Stimulated activated naive CD8-positive, alpha-beta T cell treated with anti-CD3 and anti-CD28 coated beads, Interleukin-15, Interleukin-2, amounts not matched to agents 100 ng/mL and 50 ng/mL, for 24 hours (primary cell): ENCODE results near the gene MSI2.

Source experiments
- H3K27ac Mint-ChIP-seq: one replicate; pipeline ENCODE4 v1.8.0; 2021; ENCODE audit warnings: mild to moderate bottlenecking, mixed read lengths
- H3K27me3 Mint-ChIP-seq: one replicate; pipeline ENCODE4 v1.8.0; 2021; ENCODE audit warnings: mixed read lengths
- H3K36me3 Mint-ChIP-seq: one replicate; pipeline ENCODE4 v1.8.0; 2021; ENCODE audit warnings: low read depth, mixed read lengths
- H3K4me1 Mint-ChIP-seq: one replicate; pipeline ENCODE4 v1.8.0; 2021; ENCODE audit warnings: low read depth, mixed read lengths
- H3K4me3 Mint-ChIP-seq: one replicate; pipeline ENCODE4 v1.8.0; 2021; ENCODE audit warnings: mild to moderate bottlenecking, mixed read lengths
- H3K9me3 Mint-ChIP-seq: one replicate; pipeline ENCODE4 v1.8.0; 2021; ENCODE audit warnings: mixed read lengths

The MSI2 gene

DNA sequence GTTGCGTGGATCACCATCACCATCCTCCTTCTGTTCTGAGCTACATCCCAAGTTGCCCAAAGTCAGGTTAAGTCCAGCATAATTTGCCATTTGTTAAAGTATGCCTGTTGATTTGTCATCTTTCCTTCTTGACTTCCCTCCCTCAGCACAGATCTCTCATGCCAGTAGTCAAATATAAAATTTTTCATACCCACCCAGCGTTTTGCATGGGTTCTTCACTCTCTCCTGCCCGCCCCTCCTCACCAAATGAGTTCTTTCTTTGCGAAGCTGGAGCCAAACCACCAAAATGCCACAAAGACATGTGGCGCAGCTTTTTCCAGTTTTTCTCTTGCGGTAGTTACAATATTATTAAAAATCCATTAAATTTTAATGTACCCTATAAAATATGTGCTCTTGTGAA is 167.2 kb downstream of the MSI2 start:
- H3K27ac Mint-ChIP-seq: peak overlapping the region; percentile 19

DNA sequence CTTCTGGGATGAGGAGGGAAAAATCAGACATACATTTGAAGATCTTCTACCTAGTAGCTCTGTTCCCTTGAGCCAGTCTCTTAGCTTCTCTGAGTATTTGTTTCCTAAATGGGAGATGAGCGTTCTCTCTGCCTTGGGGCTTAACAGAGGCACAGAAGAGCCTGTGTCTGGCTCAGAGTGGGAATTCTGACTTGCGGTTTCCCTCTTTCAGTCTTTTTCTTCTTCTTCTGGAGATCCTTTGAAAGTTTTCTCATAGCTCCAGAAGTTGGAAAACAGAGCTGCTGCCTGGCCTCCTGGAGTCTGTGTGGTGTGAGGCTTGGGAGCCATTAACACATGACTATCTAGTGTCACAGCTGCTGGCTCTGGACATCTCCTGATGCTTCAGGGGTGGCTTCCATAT is 167.9 kb downstream of the MSI2 start:
- H3K36me3 Mint-ChIP-seq: peaks cover 9% of the 10 kb centered on the region
- H3K4me3 Mint-ChIP-seq: no peak overlapping the region

More for the DNA sequence above, 167.2 kb downstream of the MSI2 start:
- Mint-ChIP-seq H3K4me3 (no peak overlapping the region), H3K4me1 (peaks cover 57% of the 10 kb centered on the region), H3K9me3 (no peaks in the 10 kb centered on the region), H3K36me3 (peaks cover 9% of the 10 kb centered on the region), H3K27me3 (no peaks in the 10 kb centered on the region)

GRCh38 chr17:57424777-57425188 is 168.5 kb downstream of the MSI2 start:
- no peak overlapping the region for H3K4me3 Mint-ChIP-seq

More for the DNA sequence above, 167.9 kb downstream of the MSI2 start:
- Mint-ChIP-seq H3K4me1 (peaks cover 51% of the 10 kb centered on the region), H3K9me3 (no peaks in the 10 kb centered on the region), H3K27ac (no peak overlapping the region), H3K27me3 (no peaks in the 10 kb centered on the region)

DNA sequence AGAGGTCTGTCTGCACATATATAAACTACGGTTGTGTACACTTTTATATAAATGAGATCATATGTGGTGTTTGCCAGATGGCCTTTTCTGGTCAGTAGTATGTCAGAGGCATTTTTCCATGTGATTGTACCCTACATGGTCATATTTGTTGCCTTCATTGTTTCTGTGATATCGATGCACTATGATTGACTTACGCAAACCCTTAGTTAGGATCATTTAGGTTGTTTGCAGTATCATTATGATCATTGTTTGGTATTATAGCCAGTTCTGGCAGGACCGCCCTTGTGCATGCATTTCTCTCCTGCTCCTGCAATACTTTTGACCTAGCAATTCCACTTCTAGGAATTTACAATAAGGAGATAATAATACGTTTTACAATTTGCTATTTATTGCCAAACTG is 169.1 kb downstream of the MSI2 start:
- H3K27ac Mint-ChIP-seq: peak overlapping the region; percentile 56
- H3K4me1 Mint-ChIP-seq: peaks cover 54% of the 10 kb centered on the region
- H3K4me3 Mint-ChIP-seq: no peak overlapping the region
- H3K9me3 Mint-ChIP-seq: no peaks in the 10 kb centered on the region
- no peaks in the 10 kb centered on the region for H3K27me3 Mint-ChIP-seq
- H3K36me3 Mint-ChIP-seq: peaks cover 6% of the 10 kb centered on the region

More at GRCh38 chr17:57424777-57425188, 168.5 kb downstream of the MSI2 start:
- no peak overlapping the region for H3K27ac Mint-ChIP-seq
- H3K27me3 Mint-ChIP-seq: no peaks in the 10 kb centered on the region
- H3K9me3 Mint-ChIP-seq: no peaks in the 10 kb centered on the region
- peaks cover 9% of the 10 kb centered on the region for H3K36me3 Mint-ChIP-seq
- peaks cover 54% of the 10 kb centered on the region for H3K4me1 Mint-ChIP-seq

DNA sequence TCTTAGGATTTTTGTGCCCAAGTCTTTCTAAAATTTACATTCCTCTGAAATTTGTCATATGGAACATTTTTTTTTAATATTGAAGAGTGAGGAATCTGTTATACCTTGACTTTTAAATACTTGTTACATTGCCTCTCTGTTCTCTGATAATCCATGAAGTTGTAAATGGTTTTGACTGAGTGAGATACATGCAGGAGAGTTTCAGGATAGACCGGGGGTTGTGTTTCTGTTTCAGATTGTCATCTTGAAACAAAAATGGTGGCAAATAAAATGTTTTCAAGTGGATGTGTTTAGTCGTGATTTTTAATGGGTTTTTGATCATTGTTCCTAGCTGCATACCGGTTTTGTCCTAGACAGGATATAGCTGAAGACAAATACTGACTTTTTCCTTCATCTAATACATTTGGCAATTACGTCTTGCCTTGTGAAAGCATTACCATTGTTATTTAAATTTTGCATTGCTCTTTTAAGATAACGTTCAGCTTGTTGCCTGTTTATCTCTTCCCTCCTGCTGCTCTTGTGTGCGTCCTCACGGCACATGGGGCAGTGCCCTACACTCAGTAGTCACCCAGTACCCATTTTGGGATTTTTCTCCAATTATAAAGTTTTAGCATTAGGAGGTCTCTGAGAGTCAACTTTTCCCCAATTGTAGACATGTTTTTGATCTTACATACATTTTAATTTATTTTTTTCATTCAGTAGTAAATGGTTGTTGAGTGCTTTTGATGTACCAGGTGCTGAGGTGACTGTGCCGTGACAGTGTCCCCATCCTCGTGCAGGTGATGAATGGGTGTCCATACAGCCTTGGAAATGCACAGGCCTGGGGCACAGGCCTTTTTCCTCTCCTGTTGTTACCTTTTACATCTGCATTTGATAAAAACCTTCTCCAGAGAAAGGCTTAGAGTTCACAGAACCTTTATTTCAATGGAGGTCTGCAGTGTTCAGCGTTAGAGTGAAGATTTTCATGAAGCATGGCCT is 169.9 kb downstream of the MSI2 start:
- Mint-ChIP-seq H3K36me3 (no peaks in the 10 kb centered on the region), H3K4me3 (peak overlapping the region; percentile 32), H3K27ac (peak overlapping the region; percentile 56), H3K4me1 (peaks cover 54% of the 10 kb centered on the region), H3K9me3 (no peaks in the 10 kb centered on the region), H3K27me3 (no peaks in the 10 kb centered on the region)

- Mint-ChIP-seq H3K4me1 (peaks cover 33% of the 10 kb centered on the region), H3K36me3 (peaks cover 3% of the 10 kb centered on the region), H3K27ac (no peak overlapping the region), H3K27me3 (no peaks in the 10 kb centered on the region), H3K9me3 (no peaks in the 10 kb centered on the region), H3K4me3 (no peak overlapping the region)
Measured at GRCh38 chr17:57429966-57430365, 173.6 kb downstream of the MSI2 start.

DNA sequence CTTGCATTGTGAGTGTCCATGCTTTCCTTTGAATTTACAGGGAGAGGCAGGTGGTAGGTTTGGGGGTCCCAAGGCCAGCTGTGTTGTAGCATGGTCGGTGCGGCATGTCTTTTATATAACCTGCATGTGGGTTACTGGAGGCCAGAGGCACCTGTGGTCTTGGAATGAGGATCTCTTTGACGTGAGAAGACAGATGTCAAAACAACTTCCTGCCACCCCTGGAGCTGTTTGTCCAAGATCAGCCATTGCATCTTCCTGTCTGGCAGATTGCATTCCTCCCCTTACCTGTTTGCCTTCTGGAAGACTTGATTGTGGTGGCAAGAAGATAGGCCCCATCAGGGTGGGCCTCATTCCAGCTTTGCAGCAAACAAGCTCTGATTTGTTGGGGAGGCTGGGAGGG is 175.1 kb downstream of the MSI2 start:
- Mint-ChIP-seq H3K36me3 (peaks cover 6% of the 10 kb centered on the region), H3K9me3 (no peaks in the 10 kb centered on the region), H3K4me3 (no peak overlapping the region), H3K27ac (no peak overlapping the region), H3K27me3 (no peaks in the 10 kb centered on the region), H3K4me1 (peaks cover 24% of the 10 kb centered on the region)

DNA sequence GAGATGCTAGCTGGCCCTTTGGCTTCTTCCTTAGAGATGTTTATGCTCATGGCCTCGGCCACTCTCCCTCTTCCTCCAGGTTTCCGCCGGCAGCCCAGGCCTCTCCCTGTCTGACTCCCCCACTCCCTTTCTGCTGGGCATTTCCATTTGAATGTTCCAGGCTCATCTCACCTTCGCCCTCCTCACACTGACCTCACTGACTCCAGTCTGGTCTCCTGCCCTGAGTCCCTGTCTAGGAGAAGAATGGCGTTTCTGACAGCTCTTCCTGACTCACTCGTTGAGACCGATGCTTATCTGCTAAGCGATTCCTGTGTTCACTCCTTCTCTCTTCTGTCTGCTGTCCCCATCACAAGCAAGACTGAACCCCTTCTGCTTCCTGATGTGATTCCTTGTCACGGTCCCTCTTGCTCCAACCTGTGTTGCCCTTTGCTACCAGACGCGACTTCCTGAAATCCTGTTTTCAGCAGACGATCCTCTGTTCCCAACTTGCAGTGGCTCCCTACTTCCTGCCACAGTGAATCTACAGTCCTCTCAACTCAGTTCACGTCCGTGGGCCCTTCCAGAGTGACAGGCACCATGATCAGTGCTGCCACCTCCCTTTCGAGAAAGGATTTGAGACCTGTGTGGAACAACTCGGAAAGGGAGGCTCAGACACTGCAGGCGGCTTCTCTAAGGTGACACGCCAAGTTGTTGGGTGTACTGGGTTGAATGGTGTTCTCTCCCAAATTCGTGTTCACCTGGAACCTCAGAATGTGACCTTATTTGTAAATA is 176.4 kb downstream of the MSI2 start:
- Mint-ChIP-seq H3K4me1 (peaks cover 29% of the 10 kb centered on the region), H3K9me3 (no peaks in the 10 kb centered on the region), H3K27me3 (no peaks in the 10 kb centered on the region), H3K4me3 (no peak overlapping the region), H3K36me3 (peaks cover 13% of the 10 kb centered on the region), H3K27ac (no peak overlapping the region)

- no peak overlapping the region for H3K4me3 Mint-ChIP-seq
- no peaks in the 10 kb centered on the region for H3K9me3 Mint-ChIP-seq
- H3K36me3 Mint-ChIP-seq: peaks cover 13% of the 10 kb centered on the region
- H3K27ac Mint-ChIP-seq: no peak overlapping the region
- no peaks in the 10 kb centered on the region for H3K27me3 Mint-ChIP-seq
- peaks cover 35% of the 10 kb centered on the region for H3K4me1 Mint-ChIP-seq
Measured at GRCh38 chr17:57433452-57433851, 177.1 kb downstream of the MSI2 start.

DNA sequence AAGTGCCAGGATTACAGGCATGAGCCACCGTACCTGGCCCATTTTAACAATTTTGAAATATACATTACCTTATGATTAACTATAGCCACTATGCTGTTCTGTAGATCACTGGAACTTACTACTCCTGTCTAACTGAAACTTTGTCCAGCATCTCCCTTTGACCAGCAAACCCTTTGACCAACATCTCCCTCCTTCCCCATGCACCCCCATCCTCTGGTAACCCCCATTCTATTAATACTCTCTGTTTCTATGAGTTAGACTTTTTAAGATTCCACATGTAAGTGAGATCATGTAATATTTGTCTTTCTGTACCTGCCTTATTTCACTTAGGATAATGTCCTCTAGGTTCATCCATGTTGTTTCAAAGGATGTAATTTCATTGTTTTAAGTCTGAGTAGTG is 178.0 kb downstream of the MSI2 start:
- peaks cover 42% of the 10 kb centered on the region for H3K4me1 Mint-ChIP-seq
- H3K9me3 Mint-ChIP-seq: no peaks in the 10 kb centered on the region
- peak overlapping the region; percentile 68 for H3K27ac Mint-ChIP-seq
- no peaks in the 10 kb centered on the region for H3K27me3 Mint-ChIP-seq
- H3K4me3 Mint-ChIP-seq: no peak overlapping the region
- H3K36me3 Mint-ChIP-seq: peaks cover 16% of the 10 kb centered on the region

DNA sequence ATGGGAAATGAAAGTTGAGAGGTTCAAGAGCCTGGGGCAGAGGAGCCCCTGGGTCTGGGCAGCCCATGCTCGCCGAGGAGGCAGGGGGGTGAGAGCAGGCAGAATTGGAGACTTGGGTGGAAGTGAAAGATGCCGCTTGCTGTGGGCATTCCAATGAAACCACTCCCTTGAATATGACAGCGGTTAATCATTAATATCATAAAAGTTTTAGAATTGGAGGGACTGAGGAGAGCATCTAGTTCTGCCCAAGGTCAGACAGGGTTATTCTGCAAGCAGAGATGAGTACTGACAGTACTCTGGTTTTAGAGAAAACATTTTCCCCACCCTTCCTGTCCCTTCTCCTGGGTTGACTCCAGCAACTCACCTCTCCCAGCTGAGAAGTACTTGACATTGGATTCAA is 180.2 kb downstream of the MSI2 start:
- no peak overlapping the region for H3K4me3 Mint-ChIP-seq
- peak overlapping the region; percentile 27 for H3K27ac Mint-ChIP-seq
- H3K9me3 Mint-ChIP-seq: no peaks in the 10 kb centered on the region
- no peaks in the 10 kb centered on the region for H3K27me3 Mint-ChIP-seq
- peaks cover 62% of the 10 kb centered on the region for H3K4me1 Mint-ChIP-seq
- peaks cover 16% of the 10 kb centered on the region for H3K36me3 Mint-ChIP-seq

DNA sequence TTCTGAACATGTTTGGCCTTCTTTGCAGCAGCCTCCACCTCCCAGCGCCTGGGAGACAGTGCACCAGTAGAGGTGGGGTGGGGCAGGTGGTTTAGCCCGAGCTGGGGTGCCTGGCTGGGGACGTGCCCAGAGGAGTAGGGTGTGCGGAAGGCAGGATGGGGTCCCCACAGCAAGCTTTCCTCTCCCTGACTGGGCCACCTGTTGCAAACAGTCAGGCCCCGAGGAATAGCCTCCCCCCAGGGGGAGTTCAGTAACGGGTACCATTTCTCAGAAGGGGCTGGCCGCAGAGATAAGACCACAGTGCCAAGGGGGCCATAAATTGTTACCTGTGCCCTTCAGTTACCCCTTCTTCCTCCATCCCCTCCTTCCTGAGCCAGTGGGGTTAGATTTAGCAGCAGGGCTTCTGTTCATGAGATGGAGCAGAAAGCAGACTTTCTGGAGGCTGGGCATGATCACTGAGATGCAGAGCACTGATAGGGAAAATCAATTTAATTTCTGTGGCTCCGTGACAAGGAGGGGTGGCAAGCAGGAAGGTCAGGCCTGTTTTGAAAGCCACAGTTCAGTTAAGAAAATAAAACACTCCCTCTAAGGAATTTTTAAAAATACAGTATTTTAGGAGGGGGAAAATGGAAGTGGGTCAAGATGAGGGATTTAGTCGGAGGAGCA is 181.9 kb downstream of the MSI2 start:
- H3K9me3 Mint-ChIP-seq: no peaks in the 10 kb centered on the region
- no peaks in the 10 kb centered on the region for H3K27me3 Mint-ChIP-seq
- peaks cover 70% of the 10 kb centered on the region for H3K4me1 Mint-ChIP-seq
- H3K27ac Mint-ChIP-seq: peak overlapping the region; percentile 16
- H3K36me3 Mint-ChIP-seq: peaks cover 16% of the 10 kb centered on the region
- no peak overlapping the region for H3K4me3 Mint-ChIP-seq

DNA sequence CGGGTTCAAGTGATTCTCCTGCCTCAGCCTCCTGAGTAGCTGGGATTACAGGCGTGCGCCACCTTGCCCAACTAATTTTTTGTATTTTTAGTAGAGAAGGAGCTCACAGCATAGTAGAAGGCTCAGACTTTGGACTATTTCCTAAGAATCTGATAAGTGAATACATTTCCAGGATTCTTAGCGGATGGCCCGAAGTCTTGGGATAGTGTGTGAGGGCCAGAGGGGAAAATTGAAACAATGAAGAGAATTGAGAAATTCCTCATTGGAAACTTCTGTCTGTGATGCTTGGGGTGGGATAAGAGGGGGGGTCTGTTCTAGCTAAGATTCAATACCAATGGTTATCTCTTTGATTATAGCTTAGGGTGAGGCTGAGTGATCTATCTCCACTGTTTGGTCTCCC is 183.3 kb downstream of the MSI2 start:
- peaks cover 13% of the 10 kb centered on the region for H3K36me3 Mint-ChIP-seq
- H3K27me3 Mint-ChIP-seq: no peaks in the 10 kb centered on the region
- peak overlapping the region; percentile 99 for H3K27ac Mint-ChIP-seq
- no peaks in the 10 kb centered on the region for H3K9me3 Mint-ChIP-seq
- peaks cover 82% of the 10 kb centered on the region for H3K4me1 Mint-ChIP-seq
- H3K4me3 Mint-ChIP-seq: peak overlapping the region; percentile 59

GRCh38 chr17:57440522-57441269 is 184.4 kb downstream of the MSI2 start:
- peaks cover 17% of the 10 kb centered on the region for H3K36me3 Mint-ChIP-seq
- H3K9me3 Mint-ChIP-seq: no peaks in the 10 kb centered on the region
- H3K4me1 Mint-ChIP-seq: peaks cover 92% of the 10 kb centered on the region
- no peaks in the 10 kb centered on the region for H3K27me3 Mint-ChIP-seq
- peak overlapping the region; percentile 60 for H3K4me3 Mint-ChIP-seq
- H3K27ac Mint-ChIP-seq: peak overlapping the region; percentile 99
